K562 (cell line): ENCODE results near the gene PTGIS. TPM values are rescaled to one million over a fixed set of nuclear protein-coding genes. Genes with fewer than 3 reads are reported as not detected.

Source experiments
- ATAC-seq: fragments of 200-7000 bp; cut with Tn5 transposase; 3 replicates; pipeline ENCODE4 v1.9.1; 2020; ENCODE audit warnings: moderate library complexity
- BruUV-seq: library from RNA; stranded (reverse); fragments of 400-500 nt; replicated peaks from 2 replicates; lab custom pipeline; 2021; lab: Mats Ljungman, UMichigan
- CTCF ChIA-PET: fragments of 300-600 bp; formaldehyde crosslinking; extraction: SDS; loops from one replicate; lab custom pipeline; 2021; ENCODE audit warnings: low intra/inter-chr PET ratio; lab: Yijun Ruan, JAX
- POLR2A ChIA-PET: fragments of 300-600, 350-650 bp; sonication (Branson Sonifier 250); formaldehyde crosslinking; extraction: SDS; loops from one replicate; lab custom pipeline; 2021; ENCODE audit warnings: antibody characterized with exemption, inconsistent platforms; lab: Yijun Ruan, JAX
- DNase-seq, 4 experiments: peaks; one replicate each; pipeline versions ENCODE4 v3.0.0 to v3.0.0-alpha.2; 2011 to 2018; ENCODE audit warnings: low spot score in 3 of 4, mixed read lengths in 3 of 4; ENCODE audit errors: extremely low read depth in 1 of 4
- FAIRE-seq: peaks from 2 replicates; lab custom pipeline; 2011; peaks lifted over from hg19 to GRCh38; lab: Jason Lieb, UNC
- H2AFZ ChIP-seq: 2 replicates; pipeline ENCODE4 v1.6.0; 2011; ENCODE audit warnings: low read depth, low read length, control low read depth, inconsistent platforms
- H3K27ac ChIP-seq: fragments of 200-600 bp; 3 replicates; pipeline ENCODE4 v1.8.0; 2011; ENCODE audit warnings: low read depth, mild to moderate bottlenecking, control low read depth, inconsistent platforms, low read length, moderate library complexity, mixed read lengths; ENCODE audit errors: extremely low read depth
- H3K27me3 ChIP-seq, 2 experiments: fragments of 300-600 bp in 1 of 2; 2 replicates in 1 of 2; 3 replicates in 1 of 2; pipeline versions ENCODE4 v1.6.0 to v1.8.0; 2011; ENCODE audit warnings: inconsistent platforms in 2 of 2, low read length in 2 of 2, mild to moderate bottlenecking in 1 of 2, mixed read lengths in 1 of 2, moderate library complexity in 1 of 2; ENCODE audit not compliant: control insufficient read depth in 2 of 2, insufficient read depth in 2 of 2
- H3K36me3 ChIP-seq: fragments of 300-600 bp; 3 replicates; pipeline ENCODE4 v1.8.0; 2011; ENCODE audit warnings: mild to moderate bottlenecking, low read length, inconsistent platforms; ENCODE audit not compliant: control insufficient read depth, insufficient read depth
- H3K4me1 ChIP-seq, 2 experiments: fragments of 200-600 bp in 1 of 2; replicated peaks in 1 of 2; 2 replicates in 1 of 2; 3 replicates in 1 of 2; pipeline versions ENCODE4 v1.5.1 to v1.8.0; 2011; ENCODE audit warnings: inconsistent platforms in 2 of 2, low read length in 2 of 2, mild to moderate bottlenecking in 1 of 2, mixed read lengths in 1 of 2, moderate library complexity in 1 of 2; ENCODE audit not compliant: control insufficient read depth in 2 of 2, insufficient read depth in 2 of 2
- H3K4me2 ChIP-seq: 2 replicates; pipeline ENCODE4 v1.6.1; 2011; ENCODE audit warnings: low read length, control low read depth, inconsistent platforms, mixed read lengths; ENCODE audit not compliant: insufficient read depth
- H3K4me3 ChIP-seq: fragments of 200-600 bp; sonication (generic), shearing (Covaris generic); 2 replicates; pipeline ENCODE4 v1.5.1; 2016; ENCODE audit warnings: control low read depth, inconsistent platforms
- H3K79me2 ChIP-seq: fragments of 200-600 bp; 3 replicates; pipeline ENCODE4 v1.8.0; 2011; ENCODE audit warnings: low read length, inconsistent platforms; ENCODE audit not compliant: control insufficient read depth, insufficient read depth
- H3K9ac ChIP-seq, 2 experiments: 2 replicates each; pipeline versions ENCODE4 v1.6.0 to v1.6.1; 2011; ENCODE audit warnings: low read depth in 2 of 2, low read length in 2 of 2, control low read depth in 1 of 2, inconsistent platforms in 1 of 2, mild to moderate bottlenecking in 1 of 2, mixed read lengths in 1 of 2; ENCODE audit not compliant: insufficient read depth in 1 of 2
- H3K9me1 ChIP-seq: one replicate; pipeline ENCODE4 v1.6.0; 2011; ENCODE audit warnings: inconsistent platforms, mild to moderate bottlenecking, low read length, moderate library complexity; ENCODE audit not compliant: control insufficient read depth, insufficient read depth
- H3K9me3 ChIP-seq: replicated peaks from 2 replicates; pipeline ENCODE4 v1.5.1; 2011; ENCODE audit warnings: low read depth, low read length, inconsistent platforms; ENCODE audit not compliant: control insufficient read depth, insufficient read depth
- H4K20me1 ChIP-seq: replicated peaks from 2 replicates; pipeline ENCODE4 v1.6.1; 2011; ENCODE audit warnings: low read length, inconsistent platforms, mixed read lengths; ENCODE audit not compliant: control insufficient read depth, insufficient read depth
- AFF1 ChIP-seq, 2 experiments: fragments of 450-650 bp; IDR thresholded peaks; 2 replicates each; pipeline ENCODE4 v1.6.1; 2018; ENCODE audit warnings: mild to moderate bottlenecking in 2 of 2, low read depth in 1 of 2; ENCODE audit not compliant: partially characterized antibody in 2 of 2
- DEAF1 ChIP-seq: fragments of 450-650 bp; formaldehyde crosslinking; IDR thresholded peaks from 2 replicates; pipeline ENCODE4 v1.4.0; 2020; ENCODE audit warnings: mild to moderate bottlenecking, moderate library complexity
- ELF4 ChIP-seq: fragments of 450-650 bp; formaldehyde crosslinking; IDR thresholded peaks from 2 replicates; pipeline ENCODE4 v1.4.0; 2022; ENCODE audit warnings: missing genetic modification characterization
- GABPA ChIP-seq: fragments of 200-800 bp; sonication (Bioruptor generic); conservative IDR thresholded peaks from 2 replicates; pipeline ENCODE4 v1.6.1; 2016; ENCODE audit warnings: low read depth, missing genetic modification characterization, missing compliant biosample characterization
- HMGN3 ChIP-seq: IDR thresholded peaks from 2 replicates; pipeline ENCODE4 v1.6.1; 2011; ENCODE audit warnings: borderline replicate concordance, low read depth, mild to moderate bottlenecking, mixed read lengths, low read length; ENCODE audit not compliant: insufficient read length; ENCODE audit errors: extremely low read depth
- KLF16 ChIP-seq: IDR thresholded peaks from 2 replicates; pipeline ENCODE4 v1.6.1; 2016; ENCODE audit warnings: antibody characterized with exemption
- PHTF2 ChIP-seq: fragments of 250-450 bp; sonication (Bioruptor Pico); IDR thresholded peaks from 2 replicates; pipeline ENCODE4 v1.5.0; 2021; ENCODE audit warnings: mild to moderate bottlenecking
- POLR2A ChIP-seq: fragments of 450-650 bp; conservative IDR thresholded peaks from 2 replicates; pipeline ENCODE4 v1.6.1; 2016
- STAT6 ChIP-seq: sonication (generic); formaldehyde crosslinking; IDR thresholded peaks from 2 replicates; pipeline ENCODE4 v1.8.1; 2023; ENCODE audit warnings: mild to moderate bottlenecking, missing genetic modification reagents
- ZNF165 ChIP-seq: fragments of 250-450 bp; sonication (Bioruptor Pico); IDR thresholded peaks from 2 replicates; pipeline ENCODE4 v1.4.0; 2020; ENCODE audit warnings: borderline replicate concordance
- ZNF354B ChIP-seq: fragments of 250-450 bp; sonication (Bioruptor Pico); IDR thresholded peaks from 2 replicates; pipeline ENCODE4 v1.4.0; 2020
- ZNF644 ChIP-seq: fragments of 200-800 bp; sonication (Bioruptor generic); IDR thresholded peaks from 2 replicates; pipeline ENCODE4 v1.6.1; 2016; ENCODE audit warnings: low read depth, missing genetic modification characterization, missing compliant biosample characterization
- WGBS: fragments of 100-300 bp; shearing (Covaris generic); methylation state at CpG from one replicate; pipeline ENCODE4 v1.1.6; 2016; ENCODE audit warnings: low coverage, mixed read lengths; ENCODE audit not compliant: insufficient coverage; ENCODE audit errors: missing lambda C conversion rate; 5-methylcytosine and 5-hydroxymethylcytosine counted together
- in situ Hi-C: fragments of 300-500 bp; cut with MboI; formaldehyde crosslinking; loops from 4 replicates; pipeline ENCODE4 v1.15.0; 2018; ENCODE audit warnings: inconsistent platforms, mixed read lengths
- intact Hi-C: fragments of 100-400 bp; cut with micrococcal nuclease; formaldehyde crosslinking; loops from 2 replicates; pipeline ENCODE4 v1.14.2; 2022
- polyA plus RNA-seq, 8 experiments: library from polyadenylated mRNA; depleted of rRNA in 4 of 8; stranded (reverse) in 5 of 8; unstranded in 3 of 8; fragments of >200 nt; fragmentation: Nextera tagmentation in 2 of 8; fragmentation: Illumina TruSeq in 1 of 8; extraction: Ambion mirVana in 2 of 8; extraction: Trizol in 1 of 8; gene quantifications; 2 replicates each; pipeline versions ENCODE4 v1.2.1 to v1.2.3, GENCODE V29; 2011 to 2014; ENCODE audit warnings: inconsistent platforms in 1 of 8, missing spikeins in 1 of 8
- total RNA-seq, 7 experiments: library from RNA; depleted of rRNA in 6 of 7; stranded (reverse); fragments of >200 nt in 6 of 7; fragmentation: Illumina TruSeq in 2 of 7; extraction: Trizol in 2 of 7; gene quantifications; 2 replicates each; pipeline versions ENCODE4 v1.2.1 to v1.2.3, GENCODE V29; 2011 to 2021; ENCODE audit warnings: low replicate concordance in 1 of 7

The PTGIS gene
- total and polyA plus RNA-seq, 9 of the 15 experiments (the other 6 are each of a cell fraction or from before 2014, with no cell fraction given), result not detected

- DNase-seq, result no peak
- CTCF ChIA-PET, result interaction anchor here (1.0 to 3.1 kb wide), 4 partner anchors 123 to 176 kb away, joined by 3 to 36 read pairs (median 6); no protein-coding TSS in a partner anchor
- Histone ChIP-seq H3K79me2 (no peaks in the 10 kb centered on the region), H3K9ac (no peak overlapping the region), H3K36me3 (no peaks in the 10 kb centered on the region), H3K4me3 (no peak overlapping the region), H3K4me1 (no peaks in the 10 kb centered on the region; a peak in 1 of 5 replicates), H3K9me3 (no peaks in the 10 kb centered on the region), H2AFZ (no peak overlapping the region), H4K20me1 (no peaks in the 10 kb centered on the region; the same call in 1 of the 2 replicates), H3K27me3 (peaks cover 15 to 38% of the 10 kb centered on the region in 2 experiments; a peak in 4 of 5 replicates), H3K4me2 (no peak overlapping the region), H3K9me1 (no peaks in the 10 kb centered on the region), H3K27ac (no peak overlapping the region)
- intact Hi-C loops (loop anchor here (1.0 kb wide), 1 partner anchor 174 kb away; no protein-coding TSS in a partner anchor), in situ Hi-C loops (no loop called here)
- POLR2A ChIA-PET, result interaction anchor here (0.7 to 1.4 kb wide), 4 partner anchors 8 to 31 kb away, joined by 3 to 4 read pairs (median 3); no protein-coding TSS in a partner anchor
- peak; percentile 53; the same call in 2 of the 3 replicates for ATAC-seq
- 4% methylated on average over 21 of the region's 21 CpGs for WGBS
- FAIRE-seq, result no peak
- no TSS peak for BruUV-seq
- TF ChIP-seq STAT6 (CRISPR knock-in tag) (no peak), ELF4 (no peak), AFF1 (IDR thresholded peaks at IDR 0.05; ENCODE audit: low read depth in 1 of 2, partially characterized antibody in 2 of 2) (no peak), PHTF2 (CRISPR knock-in tag) (no peak), HMGN3 (no peak), DEAF1 (CRISPR knock-in tag) (no peak), POLR2A (no peak), ZNF354B (no peak), ZNF165 (CRISPR knock-in tag) (no peak), KLF16 (no peak), ZNF644 (no peak), GABPA (tag) (no peak)
Measured at GRCh38 chr20:49507741-49508434, 60.0 kb downstream of the PTGIS start.
